Ureter (tissue), 1 donor: ENCODE measurements around the gene PAX1. TPM values are rescaled to one million over a fixed set of nuclear protein-coding genes. Genes with fewer than 3 reads are reported as not detected.

Experiments used
- DNase-seq: peaks from one replicate; pipeline ENCODE4 v3.0.0-alpha.2; 2020; ENCODE audit warnings: low spot score
- total RNA-seq: library from RNA; stranded (reverse); gene quantifications from one replicate; pipeline ENCODE4 v1.2.4, GENCODE V29; 2023
- donor health status: DM: yes; HTN: yes; CAD: no.

PAX1 gene
- total RNA-seq, 1 donor from 2014 or later, result not detected

DNA sequence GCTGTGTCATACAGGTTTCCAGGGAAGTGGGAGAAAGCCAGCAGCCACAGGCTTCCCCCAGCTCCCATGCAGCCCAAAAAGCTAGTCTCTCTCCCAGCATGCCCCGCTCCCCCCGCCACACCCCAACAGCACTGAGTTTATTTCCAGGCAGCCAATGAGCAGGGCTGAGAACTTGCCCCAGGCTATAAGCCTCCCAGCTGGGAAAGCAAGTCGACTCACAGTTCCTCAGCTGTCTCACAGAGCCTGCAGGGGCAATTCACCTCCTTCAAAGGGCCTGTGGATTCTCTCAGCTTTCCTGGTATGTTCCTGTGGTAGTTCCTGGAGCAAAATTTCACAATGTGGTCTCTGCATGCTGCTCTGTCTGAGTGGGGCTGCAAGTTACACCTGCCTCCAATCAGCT, 34.2 kb downstream of the PAX1 start:
- no peak for DNase-seq

DNA sequence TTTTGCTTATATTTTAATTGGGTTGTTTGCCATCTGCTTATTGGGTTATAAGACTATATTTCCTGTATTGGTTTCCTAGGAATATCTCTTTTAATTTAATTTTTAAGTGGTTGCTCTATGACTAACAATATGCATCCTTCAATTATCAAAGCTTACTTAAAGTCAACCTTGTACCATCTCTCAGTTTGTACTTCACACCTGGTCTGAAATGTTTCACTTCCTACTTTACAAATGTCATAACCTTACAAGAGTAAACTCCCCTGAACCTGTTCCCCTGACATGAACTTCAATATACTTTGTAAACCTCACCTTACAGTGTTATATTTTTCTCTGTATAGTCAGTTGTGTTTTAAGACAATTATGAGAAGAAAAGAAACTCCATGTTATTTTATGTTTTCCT, 35.8 kb downstream of the PAX1 start:
- no peak for DNase-seq

GRCh38 chr20:21762646-21763045, 57.2 kb downstream of the PAX1 start:
- no peak for DNase-seq

DNA sequence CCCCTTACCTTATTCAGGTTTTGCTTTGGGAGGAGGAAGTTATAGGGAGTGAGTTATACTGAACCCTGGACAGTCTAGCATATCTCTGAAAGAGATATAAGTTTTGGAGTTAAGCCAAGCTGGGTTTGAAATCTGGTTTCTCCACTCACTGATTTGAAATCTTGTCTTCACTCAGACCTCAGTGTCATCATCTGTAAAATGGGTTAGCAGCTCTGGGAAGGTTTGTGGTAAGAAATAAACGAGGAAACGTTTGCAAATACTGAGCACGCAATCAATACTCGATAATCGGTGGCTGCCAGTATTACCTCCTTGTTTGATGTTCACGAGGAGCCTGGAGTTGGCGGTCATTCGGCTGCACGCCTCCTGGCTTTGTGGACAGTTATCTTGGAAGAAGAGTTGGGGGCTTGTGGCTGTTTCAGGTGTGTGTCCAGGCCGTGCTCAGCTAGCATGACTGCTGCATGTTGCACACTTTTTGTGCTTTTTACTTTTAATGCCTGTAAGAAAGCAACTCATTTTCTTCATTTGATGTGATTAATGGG, 61.8 kb downstream of the PAX1 start:
- DNase-seq, result no peak

GRCh38 chr20:21767739-21768223, 62.3 kb downstream of the PAX1 start:
- DNase-seq, result no peak

Other genes with a start within 250 kb of the PAX1 start
- not detected for gene NKX2-2, start 191.6 kb upstream of the PAX1 start, total RNA-seq